Measurements from ENCODE around the gene ERC1. TPM values are rescaled to one million over a fixed set of nuclear protein-coding genes. Genes with fewer than 3 reads are reported as not detected.

Gene ERC1
- total RNA-seq, 4 donors from 2014 or later = 23.5 to 74.8 (median 57.0) TPM

DNA sequence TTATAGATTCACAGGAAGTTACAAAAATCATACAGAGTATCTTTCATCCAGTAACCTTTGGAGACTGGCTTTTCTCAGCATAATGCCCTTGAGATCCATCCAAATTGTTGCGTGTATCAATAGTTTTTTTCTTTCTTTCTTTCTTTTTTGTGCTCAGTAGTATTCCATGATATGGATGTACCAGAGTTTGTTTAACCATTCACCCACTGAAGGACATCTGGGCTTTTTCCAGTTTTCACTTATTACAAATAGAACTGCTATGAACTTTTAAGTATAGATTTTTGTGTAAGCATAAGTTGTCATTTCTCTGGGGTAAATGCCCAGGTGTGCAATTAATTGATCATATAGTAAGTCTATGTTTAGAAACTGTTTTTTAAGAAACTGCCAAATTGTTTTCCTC, 524.0 kb downstream of the ERC1 start:
- WGBS, 2 donors (ENCODE audit: low coverage in 1 of 2) = 89 to 100% methylated on average over 1 of the region's 1 CpG
- Histone ChIP-seq H3K4me1 (peaks cover 12 to 17% (median 12%) of the 10 kb centered on the region in 4 donors), H3K36me3 (no peaks in the 10 kb centered on the region), H3K27me3 (no peaks in the 10 kb centered on the region), H3K9me3 (no peaks in the 10 kb centered on the region), H3K27ac (no peak overlapping the region), H3K4me3 (no peak overlapping the region)
- in situ Hi-C loops (cut with MboI; ENCODE audit: low pct_ligation_motif_present in 1 of 4, low pct_unique_long_range_greater_than_20kb in 1 of 4, low sequenced_read_pairs in 3 of 4) (no loop called here), intact Hi-C loops (cut with DNase I; ENCODE audit: low total_unique reads) (no loop called here)
- TF ChIP-seq EP300 (IDR thresholded peaks at IDR 0.05; ENCODE audit: low read depth) = no peak
- no peak for TF ChIP-seq POLR2A (IDR thresholded peaks at IDR 0.05)
- TF ChIP-seq POLR2AphosphoS5 (IDR thresholded peaks at IDR 0.05) = no peak
- TF ChIP-seq, protein P1, sequence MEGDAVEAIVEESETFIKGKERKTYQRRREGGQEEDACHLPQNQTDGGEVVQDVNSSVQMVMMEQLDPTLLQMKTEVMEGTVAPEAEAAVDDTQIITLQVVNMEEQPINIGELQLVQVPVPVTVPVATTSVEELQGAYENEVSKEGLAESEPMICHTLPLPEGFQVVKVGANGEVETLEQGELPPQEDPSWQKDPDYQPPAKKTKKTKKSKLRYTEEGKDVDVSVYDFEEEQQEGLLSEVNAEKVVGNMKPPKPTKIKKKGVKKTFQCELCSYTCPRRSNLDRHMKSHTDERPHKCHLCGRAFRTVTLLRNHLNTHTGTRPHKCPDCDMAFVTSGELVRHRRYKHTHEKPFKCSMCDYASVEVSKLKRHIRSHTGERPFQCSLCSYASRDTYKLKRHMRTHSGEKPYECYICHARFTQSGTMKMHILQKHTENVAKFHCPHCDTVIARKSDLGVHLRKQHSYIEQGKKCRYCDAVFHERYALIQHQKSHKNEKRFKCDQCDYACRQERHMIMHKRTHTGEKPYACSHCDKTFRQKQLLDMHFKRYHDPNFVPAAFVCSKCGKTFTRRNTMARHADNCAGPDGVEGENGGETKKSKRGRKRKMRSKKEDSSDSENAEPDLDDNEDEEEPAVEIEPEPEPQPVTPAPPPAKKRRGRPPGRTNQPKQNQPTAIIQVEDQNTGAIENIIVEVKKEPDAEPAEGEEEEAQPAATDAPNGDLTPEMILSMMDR (IDR thresholded peaks at IDR 0.05) = no peak
- no peak for DNase-seq

DNA sequence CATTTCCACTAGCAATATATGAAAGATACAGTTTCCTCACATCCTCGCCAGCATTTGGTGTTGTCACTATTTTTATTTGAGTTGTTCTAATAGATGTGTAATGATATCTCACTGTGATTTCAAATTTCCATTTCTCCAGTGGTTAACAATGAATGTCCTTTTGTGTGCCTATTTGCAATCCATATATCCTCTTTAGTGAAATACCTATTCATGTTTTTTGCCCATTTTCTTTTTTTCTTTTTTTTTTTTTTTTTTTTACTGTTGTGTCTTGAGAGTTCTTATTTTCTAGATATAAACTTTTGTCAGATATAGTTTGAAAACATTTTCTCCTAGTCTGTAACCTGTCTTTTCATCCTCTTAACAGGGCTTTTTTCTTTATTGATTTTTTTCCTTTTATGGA, 524.4 kb downstream of the ERC1 start:
- in situ Hi-C loops (cut with MboI; ENCODE audit: low pct_ligation_motif_present in 1 of 4, low pct_unique_long_range_greater_than_20kb in 1 of 4, low sequenced_read_pairs in 3 of 4) = no loop called here
- no peak for TF ChIP-seq EP300 (IDR thresholded peaks at IDR 0.05; ENCODE audit: low read depth)
- TF ChIP-seq, protein P1 (IDR thresholded peaks at IDR 0.05) = no peak
- TF ChIP-seq POLR2A (IDR thresholded peaks at IDR 0.05) = no peak
- TF ChIP-seq POLR2AphosphoS5 (IDR thresholded peaks at IDR 0.05) = no peak
- 83 to 94% methylated on average over 1 of the region's 1 CpG for WGBS, 2 donors (ENCODE audit: low coverage in 1 of 2)
- DNase-seq = no peak
- intact Hi-C loops (cut with DNase I; ENCODE audit: low total_unique reads) = no loop called here
- H3K27me3 ChIP-seq = no peaks in the 10 kb centered on the region
- H3K27ac ChIP-seq = no peak overlapping the region
- no peaks in the 10 kb centered on the region for H3K36me3 ChIP-seq
- H3K4me1 ChIP-seq = peaks cover 12 to 17% (median 12%) of the 10 kb centered on the region in 4 donors
- H3K9me3 ChIP-seq = no peaks in the 10 kb centered on the region
- H3K4me3 ChIP-seq = no peak overlapping the region

DNA sequence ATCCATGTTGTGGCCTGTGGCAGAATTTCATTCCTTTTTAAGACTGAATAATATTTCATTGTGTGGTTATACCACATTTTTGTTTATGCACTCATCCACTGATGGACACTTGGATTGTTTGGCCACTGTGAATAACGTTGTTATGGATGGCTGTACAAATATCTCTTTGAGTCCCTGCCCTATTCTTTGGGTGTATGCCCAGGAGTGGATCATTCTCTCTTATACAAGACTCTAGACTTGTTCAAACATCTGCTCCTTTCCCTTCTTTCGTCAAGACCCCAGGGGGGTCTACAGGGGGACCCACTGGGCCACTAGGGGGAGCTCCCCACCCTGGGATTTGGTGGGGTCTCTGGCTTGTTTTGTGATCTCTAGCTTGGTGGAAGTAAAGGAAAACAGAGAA, 526.0 kb downstream of the ERC1 start:
- Histone ChIP-seq H3K27me3 (no peaks in the 10 kb centered on the region), H3K9me3 (no peaks in the 10 kb centered on the region), H3K4me1 (peaks cover 12 to 17% (median 12%) of the 10 kb centered on the region in 4 donors), H3K4me3 (no peak overlapping the region), H3K27ac (no peak overlapping the region), H3K36me3 (no peaks in the 10 kb centered on the region)
- in situ Hi-C loops (cut with MboI; ENCODE audit: low pct_ligation_motif_present in 1 of 4, low pct_unique_long_range_greater_than_20kb in 1 of 4, low sequenced_read_pairs in 3 of 4) = no loop called here
- TF ChIP-seq, protein P1 (IDR thresholded peaks at IDR 0.05) = peak in 2 of 5 experiments; percentile 21 to 28
- no peak for TF ChIP-seq POLR2AphosphoS5 (IDR thresholded peaks at IDR 0.05)
- intact Hi-C loops (cut with DNase I; ENCODE audit: low total_unique reads) = no loop called here
- 19 to 25% methylated on average over 1 to 2 of the region's 2 CpGs for WGBS, 2 donors (ENCODE audit: low coverage in 1 of 2)
- DNase-seq = no peak

GRCh38 chr12:1517734-1518525, 526.9 kb downstream of the ERC1 start:
- in situ Hi-C loops (cut with MboI; ENCODE audit: low pct_ligation_motif_present in 1 of 4, low pct_unique_long_range_greater_than_20kb in 1 of 4, low sequenced_read_pairs in 3 of 4) = no loop called here
- 83% methylated on average over 8 of the region's 8 CpGs; no CpG with 5 or more reads in 1 of the 2 donors for WGBS, 2 donors (ENCODE audit: low coverage in 1 of 2)

More at GRCh38 chr12:1517734-1518525, 526.9 kb downstream of the ERC1 start:
- intact Hi-C loops (cut with DNase I; ENCODE audit: low total_unique reads) = no loop called here
- Histone ChIP-seq H3K27ac (no peak overlapping the region), H3K27me3 (no peaks in the 10 kb centered on the region), H3K4me3 (no peak overlapping the region), H3K9me3 (no peaks in the 10 kb centered on the region), H3K4me1 (peaks cover 12 to 17% (median 12%) of the 10 kb centered on the region in 4 donors), H3K36me3 (no peaks in the 10 kb centered on the region)
- no peak for TF ChIP-seq POLR2AphosphoS5 (IDR thresholded peaks at IDR 0.05)
- TF ChIP-seq, protein P1 (IDR thresholded peaks at IDR 0.05) = no peak
- DNase-seq = no peak
